Activated CD4-positive, alpha-beta T cell treated with anti-CD3 and anti-CD28 coated beads for 1 hour (primary cell): ENCODE results near the gene PGD.
"Not testable (repeated sequence)": the region's sequence is repeated elsewhere in the genome, so short reads cannot be mapped to it uniquely, and the experiment has no call there.

ENCODE experiments used
- DNase-seq: peaks from one replicate; pipeline ENCODE4 v3.0.0-alpha.2; 2020

PGD gene

DNA sequence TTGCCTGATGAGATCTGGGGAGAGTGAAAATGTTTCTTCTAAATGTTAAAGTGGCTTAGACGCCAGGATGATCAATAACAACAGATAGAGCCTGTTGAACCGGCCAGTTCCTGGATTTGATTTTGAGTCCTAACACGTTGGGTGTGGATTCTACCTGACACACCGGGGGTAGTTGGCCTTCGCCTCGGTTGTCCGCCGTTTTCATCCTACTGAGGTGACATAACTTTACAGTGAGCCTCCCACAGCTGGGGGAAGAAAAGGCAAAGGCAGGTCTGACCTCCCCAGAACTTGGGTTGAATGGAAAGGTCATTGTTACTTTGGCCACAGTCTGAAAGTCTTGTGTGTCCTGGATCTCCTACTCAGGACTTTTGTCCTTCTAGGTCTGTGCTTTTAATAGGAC lies 1.1 kb downstream of the PGD start:
- DNase-seq = no peak

DNA sequence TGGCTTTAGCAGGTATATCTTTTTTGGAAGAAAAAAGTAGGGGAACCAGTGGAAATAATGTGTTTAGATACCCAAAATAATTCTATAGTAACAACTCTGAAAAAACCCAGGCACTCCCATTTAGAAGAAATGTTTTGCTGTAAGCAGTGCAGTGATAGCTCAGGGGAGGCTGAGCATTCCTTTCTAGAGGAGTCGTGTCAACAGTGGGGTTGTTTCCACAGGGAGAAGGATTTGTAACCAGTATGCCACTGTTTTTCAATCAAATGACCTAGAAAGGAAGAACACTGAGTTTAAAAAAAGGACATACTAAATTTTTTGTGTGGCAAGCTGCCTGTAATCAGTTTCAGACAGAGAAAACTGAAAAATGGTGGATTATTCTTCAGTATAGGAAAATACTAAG lies 2.4 kb downstream of the PGD start:
- no peak for DNase-seq

GRCh38 chr1:10402729-10403274 lies 3.9 kb downstream of the PGD start:
- no peak for DNase-seq

DNA sequence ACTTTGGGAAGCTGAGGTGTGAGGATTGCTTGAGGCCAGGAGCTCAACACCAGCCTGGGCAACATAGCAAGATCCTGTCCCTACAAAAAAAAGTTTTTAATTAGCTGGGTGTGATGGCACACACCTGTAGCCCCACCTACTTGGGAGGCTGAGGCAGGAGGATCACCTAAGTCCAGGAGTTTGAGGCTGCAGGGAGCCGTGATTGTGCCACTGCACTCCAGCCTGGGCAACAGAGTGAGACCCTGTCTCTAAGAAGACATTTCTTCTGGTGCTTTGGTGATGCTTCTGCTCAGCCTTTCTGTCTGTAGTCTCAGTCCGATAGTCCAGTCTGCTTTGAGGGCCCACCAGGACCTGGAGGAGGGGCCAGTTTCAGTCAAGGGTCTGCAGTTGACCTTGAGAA lies 8.3 kb downstream of the PGD start:
- no peak for DNase-seq

DNA sequence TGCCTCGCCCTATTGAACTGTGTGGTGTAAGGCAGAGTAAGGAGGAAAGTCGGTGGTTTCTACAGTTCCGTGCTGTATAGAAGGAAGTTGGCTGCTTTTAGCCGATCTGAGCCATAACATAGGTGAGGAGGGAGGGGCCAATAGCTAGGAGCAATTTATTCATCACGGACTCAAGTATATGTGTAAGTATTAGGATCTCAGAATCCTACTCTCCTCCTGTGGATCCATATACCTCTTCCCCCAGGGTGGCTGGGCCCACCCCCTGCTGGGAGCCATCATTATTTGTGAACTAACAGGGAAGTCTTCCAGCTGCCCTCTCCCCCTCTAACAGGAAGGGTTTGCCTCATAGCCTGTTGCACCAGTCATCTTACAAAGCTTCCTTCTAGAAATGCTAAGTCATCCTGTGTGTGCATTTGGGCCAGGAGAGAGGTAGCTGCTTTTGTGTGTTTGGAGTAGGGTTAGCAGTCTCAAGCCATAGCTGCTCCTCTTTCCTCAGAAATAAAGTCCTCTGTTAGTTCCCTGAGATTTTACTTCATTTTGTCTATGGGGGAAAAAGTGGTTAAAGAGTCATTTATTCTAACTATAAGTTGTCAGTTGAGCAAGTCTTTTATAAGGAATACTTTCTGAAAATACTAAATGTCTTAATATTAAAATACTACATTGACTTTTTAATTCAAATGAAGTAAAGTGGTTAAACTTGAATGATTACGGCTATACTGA lies 16.5 kb downstream of the PGD start:
- no peak for DNase-seq

- not testable (repeated sequence) for DNase-seq
Measured at GRCh38 chr1:10415967-10416366, 17.1 kb downstream of the PGD start.

GRCh38 chr1:10418741-10419140 lies 19.9 kb downstream of the PGD start:
- not testable (repeated sequence) for DNase-seq

DNA sequence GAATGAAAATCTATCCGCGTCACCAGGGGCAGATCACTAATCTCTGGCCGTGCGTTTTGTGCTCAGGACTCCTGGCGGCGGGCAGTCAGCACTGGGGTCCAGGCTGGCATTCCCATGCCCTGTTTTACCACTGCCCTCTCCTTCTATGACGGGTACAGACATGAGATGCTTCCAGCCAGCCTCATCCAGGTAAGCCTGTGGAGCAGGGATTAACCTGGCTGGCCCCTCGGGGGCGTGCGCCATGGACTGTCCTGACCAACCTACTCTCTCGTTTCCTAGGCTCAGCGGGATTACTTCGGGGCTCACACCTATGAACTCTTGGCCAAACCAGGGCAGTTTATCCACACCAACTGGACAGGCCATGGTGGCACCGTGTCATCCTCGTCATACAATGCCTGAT lies 20.5 kb downstream of the PGD start:
- DNase-seq = no peak

- DNase-seq = no peak
Measured at GRCh38 chr1:10421637-10422036, 22.8 kb downstream of the PGD start.

DNA sequence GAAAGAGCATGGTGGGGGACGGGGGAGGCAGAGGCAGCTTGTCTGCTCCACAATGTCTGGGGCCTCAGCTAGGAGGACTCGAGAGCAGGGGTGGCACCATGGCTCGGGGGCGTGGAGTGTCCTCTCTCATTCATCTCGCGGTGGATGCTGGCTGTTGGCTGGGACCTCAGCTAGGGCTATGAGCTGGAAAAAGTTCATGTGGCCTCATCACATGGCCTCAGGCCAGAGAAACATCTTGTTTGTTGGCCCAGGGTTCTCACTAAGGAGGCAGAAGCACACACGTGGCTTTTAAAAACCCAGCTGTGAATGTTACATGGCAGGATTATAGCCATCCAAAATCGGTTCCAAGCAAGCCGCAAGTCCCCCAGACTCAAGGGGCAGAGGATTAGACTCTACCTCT lies 25.2 kb downstream of the PGD start:
- no peak for DNase-seq

GRCh38 chr1:10424651-10425050 lies 25.8 kb downstream of the PGD start:
- no peak for DNase-seq

- not testable (repeated sequence) for DNase-seq
Measured at GRCh38 chr1:10425826-10426534, 27.1 kb downstream of the PGD start.

DNA sequence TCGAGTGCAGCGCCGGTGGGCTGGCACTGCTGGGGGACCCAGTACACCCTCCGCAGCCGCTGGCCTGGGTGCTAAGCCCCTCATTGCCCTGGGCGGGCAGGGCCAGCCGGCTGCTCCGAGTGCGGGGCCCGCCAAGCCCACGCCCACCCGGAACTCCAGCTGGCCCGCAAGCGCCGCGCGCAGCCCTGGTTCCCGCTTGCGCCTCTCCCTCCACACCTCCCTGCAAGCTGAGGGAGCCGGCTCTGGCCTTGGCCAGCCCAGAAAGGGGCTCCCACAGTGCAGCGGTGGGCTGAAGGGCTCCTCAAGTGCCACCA lies 27.6 kb downstream of the PGD start:
- not testable (repeated sequence) for DNase-seq

DNA sequence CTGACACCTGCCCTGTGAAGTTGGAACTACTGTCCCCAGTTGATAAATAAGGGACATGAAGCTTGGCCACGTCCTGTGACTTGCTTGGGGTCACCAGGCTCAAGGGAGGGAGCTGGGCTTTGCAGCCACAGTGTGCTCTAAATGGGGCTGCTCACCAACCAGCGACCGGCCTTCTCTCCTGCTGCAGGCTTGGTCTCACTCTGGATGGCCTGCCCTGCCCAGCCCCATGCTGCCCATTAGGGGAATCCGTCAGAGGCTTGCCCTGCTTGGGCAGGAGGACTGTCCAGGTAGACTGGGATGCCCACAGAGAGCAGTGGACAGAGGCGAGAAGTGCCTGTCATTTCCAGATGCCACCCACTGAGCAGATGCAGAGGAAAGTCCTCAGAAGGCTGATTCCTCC lies 30.1 kb downstream of the PGD start:
- DNase-seq = no peak

DNA sequence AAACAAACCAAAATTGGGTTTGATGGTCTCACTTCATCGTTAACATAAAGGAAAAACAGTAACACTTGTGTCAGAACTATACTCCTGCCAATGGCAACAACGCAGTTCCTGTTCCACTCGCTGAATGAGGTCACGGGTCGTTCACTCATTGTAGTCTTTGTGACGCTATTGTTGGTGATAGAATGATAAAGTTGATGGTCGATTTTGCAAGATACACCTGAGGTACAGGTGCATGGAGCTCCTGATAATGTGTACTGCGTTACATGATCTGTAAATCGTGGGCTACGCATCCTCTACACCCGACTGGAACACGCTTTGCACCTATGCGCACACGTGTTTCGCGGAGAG lies 31.0 kb downstream of the PGD start:
- DNase-seq = no peak

GRCh38 chr1:10430216-10431069 lies 31.6 kb downstream of the PGD start, which contains the start of gene CENPS:
TSS of gene CENPS (plus strand) at chr1:10430433. CDS start at chr1:10430518, 85 bp downstream.
- peak; percentile 88 for DNase-seq

DNA sequence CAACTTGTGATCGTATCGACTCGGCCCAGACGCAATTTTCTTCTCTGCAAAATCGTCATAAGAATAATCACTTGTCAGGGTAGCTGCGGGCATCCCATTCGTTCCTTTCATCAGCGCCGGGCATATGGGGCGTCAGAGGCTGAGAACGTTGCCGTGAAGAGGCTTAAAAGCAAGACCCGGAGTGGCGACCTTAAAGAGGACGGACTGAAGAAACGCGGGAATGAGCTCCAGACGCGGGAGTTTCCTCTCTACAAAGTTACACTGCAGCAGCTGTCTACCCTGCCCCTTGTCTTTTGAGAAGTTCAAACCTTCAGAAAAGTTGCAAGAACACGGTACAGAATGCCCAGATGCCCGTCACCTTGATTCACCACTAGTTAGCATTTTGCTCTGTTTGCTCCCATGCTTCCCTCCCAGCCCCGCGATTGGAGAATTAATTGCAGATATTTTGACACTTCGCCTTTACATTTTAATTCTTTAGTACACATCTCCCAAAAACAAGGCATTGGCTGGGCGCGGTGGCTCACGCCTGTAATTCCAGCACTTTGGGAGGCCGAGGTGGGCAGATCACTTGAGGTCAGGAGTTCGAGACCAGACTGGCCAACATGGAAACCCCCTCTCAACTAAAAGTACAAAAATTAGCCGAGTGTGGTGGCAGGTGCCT lies 32.3 kb downstream of the PGD start:
- no peak for DNase-seq

DNA sequence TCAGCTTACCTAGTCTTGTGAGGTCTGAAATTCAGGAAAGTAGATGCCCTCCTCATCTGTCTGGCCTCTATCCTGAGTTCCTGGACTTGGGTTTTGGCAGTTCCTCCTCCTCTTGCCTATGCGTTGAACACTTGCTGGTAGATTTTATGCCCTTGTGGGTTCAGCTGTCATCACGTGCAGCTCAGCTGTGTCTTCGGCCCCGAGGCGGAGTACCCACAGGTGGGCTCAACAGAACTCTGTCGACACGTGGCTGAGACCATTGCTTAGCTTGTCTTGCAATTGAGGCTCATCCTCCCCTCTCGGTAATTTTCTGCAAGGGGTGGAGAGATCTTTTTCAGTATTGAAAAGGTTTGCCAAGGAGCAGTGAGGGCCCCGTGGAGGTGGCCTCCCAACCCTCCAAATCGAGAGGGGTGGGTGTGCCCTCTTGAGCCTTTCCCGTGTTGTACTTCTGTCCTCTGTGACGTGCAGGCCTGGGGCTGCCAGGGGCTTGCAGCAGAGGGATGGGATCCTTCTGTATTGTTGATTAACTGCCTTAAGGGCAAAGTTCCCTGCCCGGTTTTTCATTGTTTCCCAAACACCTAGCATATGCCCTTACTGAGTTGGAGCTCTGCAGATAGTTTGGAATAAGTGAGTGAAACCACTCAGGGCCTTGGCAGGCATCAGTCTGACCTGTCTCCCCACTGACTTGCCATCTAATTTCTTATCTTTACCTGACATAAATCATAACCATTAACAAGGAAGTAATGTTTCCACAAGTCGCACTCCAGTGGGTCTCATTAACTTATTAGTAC lies 34.2 kb downstream of the PGD start:
- no peak for DNase-seq

GRCh38 chr1:10433790-10434189 lies 34.9 kb downstream of the PGD start:
- no peak for DNase-seq

- no peak for DNase-seq
Measured at GRCh38 chr1:10434590-10434989, 35.7 kb downstream of the PGD start.

DNA sequence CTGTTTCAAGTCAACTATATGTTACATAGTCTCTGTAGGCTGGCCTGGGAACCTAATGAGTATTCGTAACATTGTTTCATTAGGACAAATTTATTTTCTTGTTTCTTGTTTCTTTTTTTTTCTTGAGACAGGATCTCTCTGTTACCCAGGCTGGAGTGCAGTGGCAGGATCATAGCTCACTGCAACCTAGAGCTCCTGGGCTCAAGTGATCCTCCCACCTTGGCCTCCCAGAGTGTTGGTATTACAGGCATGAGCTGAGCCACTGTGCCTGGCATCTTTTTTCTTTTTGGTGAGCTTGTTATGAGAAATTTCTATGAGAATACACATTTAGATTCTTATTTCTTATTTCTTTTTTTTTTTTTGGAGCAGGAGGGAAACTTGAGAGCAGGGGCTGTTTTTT lies 38.2 kb downstream of the PGD start:
- no peak for DNase-seq

- no peak for DNase-seq
Measured at GRCh38 chr1:10438677-10439163, 39.9 kb downstream of the PGD start.
